Esophagus squamous epithelium (tissue), 4 donors: ENCODE data around the gene TET3.

ENCODE experiments used
- POLR2A ChIP-seq, 4 donors: fragments of 450-650 bp; IDR thresholded peaks; one replicate each; pipeline ENCODE4 v1.6.1; 2017; ENCODE audit warnings: antibody characterized with exemption in 4 of 4, mild to moderate bottlenecking in 4 of 4, moderate library complexity in 3 of 4
- TF ChIP-seq, protein P1 (sequence below), 6 experiments: fragments of 450-650 bp in 4 of 6; fragments of 200-600 bp in 2 of 6; sonication (generic) in 2 of 6; IDR thresholded peaks; one replicate each; pipeline ENCODE4 v1.5.1; 2016 to 2019; ENCODE audit warnings: antibody characterized with exemption in 6 of 6, mild to moderate bottlenecking in 4 of 6, moderate library complexity in 4 of 6

DNA sequence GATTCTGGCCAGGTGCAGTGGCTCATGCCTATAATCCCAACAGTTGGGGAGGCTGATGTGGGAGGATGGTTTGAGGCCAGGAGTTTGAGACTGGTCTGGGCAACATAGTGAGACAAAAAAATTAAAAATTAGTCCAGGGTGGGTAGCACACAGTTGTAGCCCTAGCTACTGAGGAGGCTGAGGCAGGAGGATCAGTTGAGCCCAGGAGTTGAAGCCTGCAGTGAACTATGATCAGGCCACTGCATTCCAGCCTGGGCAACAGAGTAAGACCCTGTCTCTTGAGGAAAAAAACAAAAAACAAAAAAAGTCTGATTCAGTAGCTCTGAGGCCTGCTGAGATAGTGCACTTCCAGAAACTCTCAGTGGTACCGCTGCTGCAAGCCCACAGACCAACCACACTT, 7.9 kb upstream of the TET3 start:
- TF ChIP-seq, protein P1, sequence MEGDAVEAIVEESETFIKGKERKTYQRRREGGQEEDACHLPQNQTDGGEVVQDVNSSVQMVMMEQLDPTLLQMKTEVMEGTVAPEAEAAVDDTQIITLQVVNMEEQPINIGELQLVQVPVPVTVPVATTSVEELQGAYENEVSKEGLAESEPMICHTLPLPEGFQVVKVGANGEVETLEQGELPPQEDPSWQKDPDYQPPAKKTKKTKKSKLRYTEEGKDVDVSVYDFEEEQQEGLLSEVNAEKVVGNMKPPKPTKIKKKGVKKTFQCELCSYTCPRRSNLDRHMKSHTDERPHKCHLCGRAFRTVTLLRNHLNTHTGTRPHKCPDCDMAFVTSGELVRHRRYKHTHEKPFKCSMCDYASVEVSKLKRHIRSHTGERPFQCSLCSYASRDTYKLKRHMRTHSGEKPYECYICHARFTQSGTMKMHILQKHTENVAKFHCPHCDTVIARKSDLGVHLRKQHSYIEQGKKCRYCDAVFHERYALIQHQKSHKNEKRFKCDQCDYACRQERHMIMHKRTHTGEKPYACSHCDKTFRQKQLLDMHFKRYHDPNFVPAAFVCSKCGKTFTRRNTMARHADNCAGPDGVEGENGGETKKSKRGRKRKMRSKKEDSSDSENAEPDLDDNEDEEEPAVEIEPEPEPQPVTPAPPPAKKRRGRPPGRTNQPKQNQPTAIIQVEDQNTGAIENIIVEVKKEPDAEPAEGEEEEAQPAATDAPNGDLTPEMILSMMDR (IDR thresholded peaks at IDR 0.05) = no peak
- no peak for TF ChIP-seq POLR2A (IDR thresholded peaks at IDR 0.05)
